ENCODE data around the gene USH2A. TPM values are rescaled to one million over a fixed set of nuclear protein-coding genes. Genes with fewer than 3 reads are reported as not detected.

The USH2A gene
- total RNA-seq, 1 donor from 2014 or later, result 0.55 TPM

DNA sequence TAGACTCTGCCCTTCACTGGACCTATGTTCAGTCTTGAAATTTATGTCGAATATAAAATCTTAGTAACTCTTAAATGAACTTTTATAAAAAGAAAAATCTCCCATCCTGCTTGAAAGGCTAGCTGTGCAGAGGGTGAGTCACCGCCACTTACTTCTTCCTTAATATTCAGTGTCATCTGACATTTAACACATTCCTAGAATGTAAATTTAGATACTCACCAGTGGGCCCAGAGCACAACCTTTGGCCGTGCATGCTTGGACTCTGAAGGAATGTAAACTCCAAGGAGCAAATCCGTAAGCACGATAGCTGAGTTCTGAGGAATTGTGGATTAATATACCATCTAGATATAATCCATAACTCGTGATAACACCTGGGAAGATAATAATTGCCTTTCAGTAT lies 452.8 kb downstream of the USH2A start:
- Mint-ChIP-seq H3K9me3 (ENCODE audit: low read depth) (no peaks in the 10 kb centered on the region), H3K4me1 (ENCODE audit: low read depth) (no peaks in the 10 kb centered on the region), H3K36me3 (ENCODE audit: insufficient read depth) (no peaks in the 10 kb centered on the region), H3K27ac (no peak overlapping the region), H3K4me3 (ENCODE audit: low read depth) (no peak overlapping the region), H3K27me3 (peaks cover 3% of the 10 kb centered on the region)
- no peak for DNase-seq (ENCODE audit: low spot score, unreplicated experiment)
- TF ChIP-seq, protein P1, sequence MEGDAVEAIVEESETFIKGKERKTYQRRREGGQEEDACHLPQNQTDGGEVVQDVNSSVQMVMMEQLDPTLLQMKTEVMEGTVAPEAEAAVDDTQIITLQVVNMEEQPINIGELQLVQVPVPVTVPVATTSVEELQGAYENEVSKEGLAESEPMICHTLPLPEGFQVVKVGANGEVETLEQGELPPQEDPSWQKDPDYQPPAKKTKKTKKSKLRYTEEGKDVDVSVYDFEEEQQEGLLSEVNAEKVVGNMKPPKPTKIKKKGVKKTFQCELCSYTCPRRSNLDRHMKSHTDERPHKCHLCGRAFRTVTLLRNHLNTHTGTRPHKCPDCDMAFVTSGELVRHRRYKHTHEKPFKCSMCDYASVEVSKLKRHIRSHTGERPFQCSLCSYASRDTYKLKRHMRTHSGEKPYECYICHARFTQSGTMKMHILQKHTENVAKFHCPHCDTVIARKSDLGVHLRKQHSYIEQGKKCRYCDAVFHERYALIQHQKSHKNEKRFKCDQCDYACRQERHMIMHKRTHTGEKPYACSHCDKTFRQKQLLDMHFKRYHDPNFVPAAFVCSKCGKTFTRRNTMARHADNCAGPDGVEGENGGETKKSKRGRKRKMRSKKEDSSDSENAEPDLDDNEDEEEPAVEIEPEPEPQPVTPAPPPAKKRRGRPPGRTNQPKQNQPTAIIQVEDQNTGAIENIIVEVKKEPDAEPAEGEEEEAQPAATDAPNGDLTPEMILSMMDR (IDR thresholded peaks at IDR 0.05; ENCODE audit: unreplicated experiment), result no peak

DNA sequence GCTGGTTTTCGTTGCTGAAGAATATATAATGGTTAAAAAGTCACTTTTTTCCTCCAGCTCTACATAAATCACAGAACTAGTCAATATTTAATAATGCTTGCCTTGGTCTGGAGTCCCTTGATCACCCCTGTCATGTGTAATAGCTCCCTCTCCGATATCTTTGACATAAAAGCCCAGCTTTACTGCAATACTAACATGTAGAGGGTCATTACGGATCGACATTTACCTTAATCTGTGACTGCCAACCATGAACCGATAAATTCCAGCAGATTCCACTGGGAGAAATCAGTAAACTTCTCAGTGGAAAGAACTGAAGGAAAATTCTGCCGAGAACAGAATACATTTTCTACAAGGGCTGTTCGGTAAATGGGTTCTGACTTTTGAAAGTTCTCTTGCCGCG lies 459.6 kb downstream of the USH2A start:
- Mint-ChIP-seq H3K27me3 (peaks cover 10% of the 10 kb centered on the region), H3K27ac (no peak overlapping the region), H3K4me1 (ENCODE audit: low read depth) (no peaks in the 10 kb centered on the region), H3K4me3 (ENCODE audit: low read depth) (no peak overlapping the region), H3K36me3 (ENCODE audit: insufficient read depth) (no peaks in the 10 kb centered on the region), H3K9me3 (ENCODE audit: low read depth) (no peaks in the 10 kb centered on the region)
- TF ChIP-seq, protein P1 (IDR thresholded peaks at IDR 0.05; ENCODE audit: unreplicated experiment), result no peak
- no peak for DNase-seq (ENCODE audit: low spot score, unreplicated experiment)

DNA sequence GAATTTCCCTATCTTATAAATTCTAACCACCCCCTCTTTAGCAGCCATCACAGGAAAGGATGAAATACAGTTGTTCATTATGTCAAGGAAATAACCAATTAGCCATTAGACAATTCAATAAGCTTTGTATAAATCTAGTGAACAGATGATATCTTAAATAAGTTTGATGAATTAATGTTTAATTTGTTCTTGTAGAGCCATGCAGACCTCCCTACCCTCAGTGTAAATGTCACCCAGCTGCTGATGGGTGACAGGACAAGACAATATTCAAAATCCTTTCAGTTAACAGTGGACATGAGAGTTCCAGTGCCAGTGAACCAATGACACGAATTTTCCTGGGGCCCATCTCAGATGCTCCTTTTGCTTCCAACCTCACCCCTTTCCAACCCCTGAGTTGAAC lies 460.2 kb downstream of the USH2A start:
- no peaks in the 10 kb centered on the region for H3K36me3 Mint-ChIP-seq (ENCODE audit: insufficient read depth)
- no peak overlapping the region for H3K4me3 Mint-ChIP-seq (ENCODE audit: low read depth)
- no peak for DNase-seq (ENCODE audit: low spot score, unreplicated experiment)
- no peak overlapping the region for H3K27ac Mint-ChIP-seq
- H3K4me1 Mint-ChIP-seq (ENCODE audit: low read depth), result no peaks in the 10 kb centered on the region
- TF ChIP-seq, protein P1 (IDR thresholded peaks at IDR 0.05; ENCODE audit: unreplicated experiment), result no peak
- peaks cover 12% of the 10 kb centered on the region for H3K27me3 Mint-ChIP-seq
- no peaks in the 10 kb centered on the region for H3K9me3 Mint-ChIP-seq (ENCODE audit: low read depth)

DNA sequence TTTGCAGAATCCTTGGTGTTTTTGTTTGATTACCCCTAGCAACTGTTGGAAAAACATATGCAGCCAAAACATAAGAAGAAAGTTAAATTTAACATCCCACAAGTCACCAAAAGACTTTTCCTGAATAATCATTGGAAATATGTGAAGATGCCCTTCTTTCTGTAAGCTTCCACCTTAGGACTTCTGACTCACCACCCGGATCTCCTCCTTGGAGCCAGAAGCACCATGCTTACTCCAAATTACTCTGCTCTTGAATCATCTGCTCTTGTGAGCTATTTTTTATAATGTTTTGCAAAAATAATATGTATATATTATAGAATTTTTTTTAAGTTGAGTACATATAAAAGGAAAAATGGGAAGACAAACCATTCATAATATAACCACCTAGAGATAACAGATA lies 464.4 kb downstream of the USH2A start:
- H3K27me3 Mint-ChIP-seq, result peaks cover 15% of the 10 kb centered on the region
- no peaks in the 10 kb centered on the region for H3K4me1 Mint-ChIP-seq (ENCODE audit: low read depth)
- H3K36me3 Mint-ChIP-seq (ENCODE audit: insufficient read depth), result no peaks in the 10 kb centered on the region
- no peak for DNase-seq (ENCODE audit: low spot score, unreplicated experiment)
- TF ChIP-seq, protein P1 (IDR thresholded peaks at IDR 0.05; ENCODE audit: unreplicated experiment), result no peak
- H3K27ac Mint-ChIP-seq, result no peak overlapping the region
- H3K9me3 Mint-ChIP-seq (ENCODE audit: low read depth), result no peaks in the 10 kb centered on the region
- H3K4me3 Mint-ChIP-seq (ENCODE audit: low read depth), result no peak overlapping the region

DNA sequence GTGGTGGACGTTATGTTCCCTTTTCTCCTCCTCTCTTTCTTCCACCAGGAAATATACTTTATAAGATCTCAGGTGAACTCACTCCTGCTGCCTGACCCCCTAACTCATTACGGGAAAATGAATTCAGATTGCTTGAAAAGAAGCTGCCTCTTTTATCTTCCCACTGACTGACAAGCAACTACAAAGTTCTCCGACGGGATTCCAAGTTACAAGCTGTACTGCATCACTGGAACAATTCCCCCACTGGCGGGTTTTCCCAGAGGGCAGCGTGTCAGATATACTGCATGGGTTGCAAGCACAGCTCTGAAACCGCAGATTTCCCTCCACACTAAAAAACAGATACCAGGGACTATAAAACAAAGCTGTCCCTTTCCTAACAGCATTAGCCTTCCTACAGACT lies 465.6 kb downstream of the USH2A start:
- Mint-ChIP-seq H3K27ac (no peak overlapping the region), H3K9me3 (ENCODE audit: low read depth) (no peaks in the 10 kb centered on the region), H3K4me1 (ENCODE audit: low read depth) (no peaks in the 10 kb centered on the region), H3K4me3 (ENCODE audit: low read depth) (no peak overlapping the region), H3K36me3 (ENCODE audit: insufficient read depth) (no peaks in the 10 kb centered on the region), H3K27me3 (peaks cover 13% of the 10 kb centered on the region)
- TF ChIP-seq, protein P1 (IDR thresholded peaks at IDR 0.05; ENCODE audit: unreplicated experiment), result no peak
- no peak for DNase-seq (ENCODE audit: low spot score, unreplicated experiment)
